K562 (cell line): ENCODE measurements around the gene NOP14. TPM values are rescaled to one million over a fixed set of nuclear protein-coding genes. Genes with fewer than 3 reads are reported as not detected.

Experiments used
- BRD4 ChIP-seq: fragments of 200-600 bp; sonication (generic); IDR thresholded peaks from 2 replicates; pipeline ENCODE4 v1.6.1; 2017; ENCODE audit warnings: inconsistent platforms
- CBX2 ChIP-seq: fragments of 200-600 bp; sonication (generic); IDR thresholded peaks from one replicate; pipeline ENCODE4 v1.6.1; 2012; ENCODE audit warnings: mild to moderate bottlenecking, low read length, inconsistent platforms; ENCODE audit not compliant: insufficient read depth, poor library complexity, severe bottlenecking
- GABPB1 ChIP-seq: sonication (generic); formaldehyde crosslinking; IDR thresholded peaks from 2 replicates; pipeline ENCODE4 v1.8.0; 2022; ENCODE audit warnings: mild to moderate bottlenecking, missing genetic modification reagents
- HCFC1 ChIP-seq: IDR thresholded peaks from 2 replicates; pipeline ENCODE4 v1.6.1; 2012; ENCODE audit warnings: low read depth, low read length, improper control_type of control experiment
- ILF3 ChIP-seq: fragments of 450-650 bp; IDR thresholded peaks from 2 replicates; pipeline ENCODE4 v1.6.1; 2018; ENCODE audit warnings: antibody characterized with exemption, mild to moderate bottlenecking, moderate library complexity, borderline replicate concordance
- KAT2B ChIP-seq: IDR thresholded peaks from one replicate; pipeline ENCODE4 v1.6.1; 2012; ENCODE audit warnings: low read depth, mild to moderate bottlenecking, control low read depth, inconsistent platforms, low read length, moderate library complexity
- MAFF ChIP-seq: IDR thresholded peaks from 2 replicates; pipeline ENCODE4 v1.6.1; 2012; ENCODE audit warnings: low read length, improper control_type of control experiment
- NFXL1 ChIP-seq: fragments of 450-650 bp; formaldehyde crosslinking; IDR thresholded peaks from 2 replicates; pipeline ENCODE4 v1.4.0; 2021; ENCODE audit warnings: mild to moderate bottlenecking
- PHF21A ChIP-seq: fragments of 450-650 bp; IDR thresholded peaks from 2 replicates; pipeline ENCODE4 v1.6.1; 2017; ENCODE audit warnings: low read depth, borderline replicate concordance
- POLR3A ChIP-seq: IDR thresholded peaks from 2 replicates; pipeline ENCODE4 v1.6.1; 2011; ENCODE audit warnings: borderline replicate concordance, mild to moderate bottlenecking, moderate library complexity; ENCODE audit not compliant: insufficient read length, insufficient read depth; ENCODE audit errors: extremely low read depth
- SMAD2 ChIP-seq: fragments of 150-350 bp; IDR thresholded peaks from 2 replicates; pipeline ENCODE4 v1.6.1; 2014; ENCODE audit warnings: low read depth, mild to moderate bottlenecking, low read length
- XRCC3 ChIP-seq: fragments of 450-650 bp; IDR thresholded peaks from 2 replicates; pipeline ENCODE4 v1.6.1; 2017; ENCODE audit warnings: mild to moderate bottlenecking, moderate library complexity
- ZBTB11 ChIP-seq, 3 experiments: fragments of 200-800 bp in 1 of 3; fragments of 250-450 bp in 1 of 3; fragments of 450-650 bp in 1 of 3; sonication (Bioruptor Pico) in 1 of 3; sonication (Bioruptor generic) in 1 of 3; formaldehyde crosslinking in 1 of 3; IDR thresholded peaks; 2 replicates each; pipeline versions ENCODE4 v1.6.1 to v1.8.0; 2016 to 2022; ENCODE audit warnings: mild to moderate bottlenecking in 2 of 3, missing genetic modification characterization in 2 of 3, missing compliant biosample characterization in 1 of 3, moderate library complexity in 1 of 3
- ZNF133 ChIP-seq: fragments of 250-450 bp; sonication (Bioruptor Pico); IDR thresholded peaks from 2 replicates; pipeline ENCODE4 v1.4.0; 2020; ENCODE audit warnings: mild to moderate bottlenecking
- ZNF140 ChIP-seq: fragments of 250-450 bp; sonication (Bioruptor Pico); IDR thresholded peaks from 2 replicates; pipeline ENCODE4 v1.8.0; 2021; ENCODE audit warnings: moderate library complexity, mild to moderate bottlenecking, inconsistent platforms
- ZNF165 ChIP-seq: fragments of 250-450 bp; sonication (Bioruptor Pico); IDR thresholded peaks from 2 replicates; pipeline ENCODE4 v1.4.0; 2020; ENCODE audit warnings: borderline replicate concordance
- ZNF212 ChIP-seq: fragments of 450-650 bp; formaldehyde crosslinking; IDR thresholded peaks from 2 replicates; pipeline ENCODE4 v1.4.0; 2020; ENCODE audit warnings: mild to moderate bottlenecking
- ZNF217 ChIP-seq: sonication (generic); formaldehyde crosslinking; IDR thresholded peaks from 2 replicates; pipeline ENCODE4 v1.8.0; 2022; ENCODE audit warnings: mild to moderate bottlenecking, missing genetic modification reagents
- ZNF384 ChIP-seq: IDR thresholded peaks from 2 replicates; pipeline ENCODE4 v1.6.1; 2012; ENCODE audit warnings: low read depth, low read length, improper control_type of control experiment
- ZNF696 ChIP-seq: fragments of 250-450 bp; sonication (Bioruptor Pico); conservative IDR thresholded peaks from 2 replicates; pipeline ENCODE4 v1.4.0; 2020; ENCODE audit warnings: mild to moderate bottlenecking, moderate library complexity
- ZNF707 ChIP-seq: fragments of 250-450 bp; sonication (Bioruptor Pico); conservative IDR thresholded peaks from 2 replicates; pipeline ENCODE4 v1.8.0; 2022; ENCODE audit warnings: inconsistent platforms, mild to moderate bottlenecking, moderate library complexity
- ZNF77 ChIP-seq: fragments of 250-450 bp; sonication (Bioruptor Pico); IDR thresholded peaks from 2 replicates; pipeline ENCODE4 v1.5.0; 2020
- polyA plus RNA-seq, 8 experiments: library from polyadenylated mRNA; depleted of rRNA in 4 of 8; stranded (reverse) in 5 of 8; unstranded in 3 of 8; fragments of >200 nt; fragmentation: Nextera tagmentation in 2 of 8; fragmentation: Illumina TruSeq in 1 of 8; extraction: Ambion mirVana in 2 of 8; extraction: Trizol in 1 of 8; gene quantifications; 2 replicates each; pipeline versions ENCODE4 v1.2.1 to v1.2.3, GENCODE V29; 2011 to 2014; ENCODE audit warnings: inconsistent platforms in 1 of 8, missing spikeins in 1 of 8
- total RNA-seq, 7 experiments: library from RNA; depleted of rRNA in 6 of 7; stranded (reverse); fragments of >200 nt in 6 of 7; fragmentation: Illumina TruSeq in 2 of 7; extraction: Trizol in 2 of 7; gene quantifications; 2 replicates each; pipeline versions ENCODE4 v1.2.1 to v1.2.3, GENCODE V29; 2011 to 2021; ENCODE audit warnings: low replicate concordance in 1 of 7
- TF ChIP-seq, protein P1 (sequence below): sonication (generic); formaldehyde crosslinking; IDR thresholded peaks from 2 replicates; pipeline ENCODE4 v1.8.0; 2022; ENCODE audit warnings: mild to moderate bottlenecking, missing genetic modification reagents
- TF ChIP-seq, protein P2 (sequence below): sonication (generic); formaldehyde crosslinking; IDR thresholded peaks from 2 replicates; pipeline ENCODE4 v1.8.0; 2023; ENCODE audit warnings: mild to moderate bottlenecking, missing genetic modification reagents

NOP14 gene
- total and polyA plus RNA-seq, 9 of the 15 experiments (the other 6 are each of a cell fraction or from before 2014, with no cell fraction given): 12.7 to 76.0 (median 50.9) TPM

GRCh38 chr4:2934813-2935761, 28.1 kb downstream of the NOP14 start (continued):
- TF ChIP-seq ZNF165 (CRISPR knock-in tag): no peak
- no peak for TF ChIP-seq PHF21A
- TF ChIP-seq ZNF212 (CRISPR knock-in tag): no peak
- TF ChIP-seq HCFC1: peak; percentile 61
- TF ChIP-seq XRCC3: no peak
- peak; percentile 96 for TF ChIP-seq GABPB1 (CRISPR knock-in tag)
- TF ChIP-seq ZNF707 (CRISPR knock-in tag): no peak
- TF ChIP-seq, protein P1, sequence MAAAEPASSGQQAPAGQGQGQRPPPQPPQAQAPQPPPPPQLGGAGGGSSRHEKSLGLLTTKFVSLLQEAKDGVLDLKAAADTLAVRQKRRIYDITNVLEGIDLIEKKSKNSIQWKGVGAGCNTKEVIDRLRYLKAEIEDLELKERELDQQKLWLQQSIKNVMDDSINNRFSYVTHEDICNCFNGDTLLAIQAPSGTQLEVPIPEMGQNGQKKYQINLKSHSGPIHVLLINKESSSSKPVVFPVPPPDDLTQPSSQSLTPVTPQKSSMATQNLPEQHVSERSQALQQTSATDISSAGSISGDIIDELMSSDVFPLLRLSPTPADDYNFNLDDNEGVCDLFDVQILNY (CRISPR knock-in tag): no peak
- no peak for TF ChIP-seq BRD4
- no peak for TF ChIP-seq SMAD2
- TF ChIP-seq ZNF133: no peak
- no peak for TF ChIP-seq ZNF217 (CRISPR knock-in tag)
- TF ChIP-seq KAT2B: no peak
- no peak for TF ChIP-seq ZNF140 (CRISPR knock-in tag)
- TF ChIP-seq ZNF77 (CRISPR knock-in tag): no peak
- TF ChIP-seq, protein P2, sequence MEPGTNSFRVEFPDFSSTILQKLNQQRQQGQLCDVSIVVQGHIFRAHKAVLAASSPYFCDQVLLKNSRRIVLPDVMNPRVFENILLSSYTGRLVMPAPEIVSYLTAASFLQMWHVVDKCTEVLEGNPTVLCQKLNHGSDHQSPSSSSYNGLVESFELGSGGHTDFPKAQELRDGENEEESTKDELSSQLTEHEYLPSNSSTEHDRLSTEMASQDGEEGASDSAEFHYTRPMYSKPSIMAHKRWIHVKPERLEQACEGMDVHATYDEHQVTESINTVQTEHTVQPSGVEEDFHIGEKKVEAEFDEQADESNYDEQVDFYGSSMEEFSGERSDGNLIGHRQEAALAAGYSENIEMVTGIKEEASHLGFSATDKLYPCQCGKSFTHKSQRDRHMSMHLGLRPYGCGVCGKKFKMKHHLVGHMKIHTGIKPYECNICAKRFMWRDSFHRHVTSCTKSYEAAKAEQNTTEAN (CRISPR knock-in tag): no peak
- TF ChIP-seq ZNF696 (CRISPR knock-in tag): no peak
- TF ChIP-seq ZBTB11 (CRISPR knock-in tag; IDR thresholded peaks at IDR 0.05): peak in 1 of 3 experiments; percentile 63; a peak in 1 of 6 replicates
- TF ChIP-seq POLR3A: no peak
- no peak for TF ChIP-seq ZNF384
- TF ChIP-seq NFXL1: no peak
- TF ChIP-seq CBX2: no peak
- peak; percentile 23; the same call in 1 of the 2 replicates for TF ChIP-seq ILF3
- TF ChIP-seq MAFF: no peak
